Choroid plexus epithelial cell (primary cell): ENCODE results near the gene KNDC1.

Experiments
- DNase-seq: peaks from one replicate; pipeline ENCODE4 v3.0.0-alpha.2; 2010; ENCODE audit warnings: low read depth
- H3K4me3 ChIP-seq: 2 replicates; pipeline ENCODE4 v1.5.1; 2011; ENCODE audit warnings: low read depth, mild to moderate bottlenecking, control low read depth, low read length, moderate library complexity
- CTCF ChIP-seq: conservative IDR thresholded peaks from 2 replicates; pipeline ENCODE4 v1.5.1; 2011; ENCODE audit warnings: low read depth, mild to moderate bottlenecking, control low read depth, inconsistent platforms, low read length, moderate library complexity

Gene KNDC1

GRCh38 chr10:133245439-133246235, 85.6 kb downstream of the KNDC1 start:
- no peak for TF ChIP-seq CTCF
- no peak for DNase-seq

GRCh38 chr10:133246236-133246626, 86.2 kb downstream of the KNDC1 start:
- TF ChIP-seq CTCF, result no peak
- no peak overlapping the region for H3K4me3 ChIP-seq
- no peak for DNase-seq

More at GRCh38 chr10:133245439-133246235, 85.6 kb downstream of the KNDC1 start:
- H3K4me3 ChIP-seq, result no peak overlapping the region

- TF ChIP-seq CTCF, result no peak
Observed at GRCh38 chr10:133247681-133248333, 87.8 kb downstream of the KNDC1 start.

GRCh38 chr10:133248334-133248715, 88.3 kb downstream of the KNDC1 start:
- H3K4me3 ChIP-seq, result no peak overlapping the region
- no peak for DNase-seq
- no peak for TF ChIP-seq CTCF

More at GRCh38 chr10:133247681-133248333, 87.8 kb downstream of the KNDC1 start:
- no peak overlapping the region for H3K4me3 ChIP-seq
- no peak for DNase-seq

GRCh38 chr10:133249094-133249780, 89.2 kb downstream of the KNDC1 start:
- no peak for TF ChIP-seq CTCF
- DNase-seq, result no peak
- H3K4me3 ChIP-seq, result no peak overlapping the region

- no peak overlapping the region for H3K4me3 ChIP-seq
Observed at GRCh38 chr10:133249975-133250754, 90.1 kb downstream of the KNDC1 start.

More at GRCh38 chr10:133249975-133250754, 90.1 kb downstream of the KNDC1 start:
- TF ChIP-seq CTCF, result no peak
- DNase-seq, result no peak
